Neuronal stem cell (in vitro differentiated cells): Measurements from ENCODE around the gene NUDCD3.

Experiments used
- DNase-seq: peaks from one replicate; pipeline ENCODE4 v3.0.0-alpha.2; 2013; ENCODE audit warnings: low spot score
- H2AFZ ChIP-seq: one replicate; pipeline ENCODE4 v1.6.1; 2013; ENCODE audit warnings: mild to moderate bottlenecking, low read length, inconsistent platforms
- H2AK5ac ChIP-seq: 2 replicates; pipeline ENCODE4 v1.6.1; 2013; ENCODE audit warnings: low read depth, mild to moderate bottlenecking, inconsistent platforms, low read length, moderate library complexity, mixed read lengths
- H2BK120ac ChIP-seq: 2 replicates; pipeline ENCODE4 v1.6.1; 2013; ENCODE audit warnings: low read depth, mild to moderate bottlenecking, inconsistent platforms, low read length, moderate library complexity, mixed read lengths
- H2BK12ac ChIP-seq: one replicate; pipeline ENCODE4 v1.6.1; 2013; ENCODE audit warnings: low read length, inconsistent platforms
- H2BK15ac ChIP-seq: 2 replicates; pipeline ENCODE4 v1.6.1; 2013; ENCODE audit warnings: mild to moderate bottlenecking, low read length, inconsistent platforms, mixed read lengths
- H2BK5ac ChIP-seq: one replicate; pipeline ENCODE4 v1.6.1; 2013; ENCODE audit warnings: inconsistent platforms, mild to moderate bottlenecking, low read length, moderate library complexity
- H3K14ac ChIP-seq: one replicate; pipeline ENCODE4 v1.6.1; 2013; ENCODE audit warnings: low read length, inconsistent platforms
- H3K18ac ChIP-seq: 2 replicates; pipeline ENCODE4 v1.6.1; 2013; ENCODE audit warnings: low read length, inconsistent platforms
- H3K23ac ChIP-seq: 2 replicates; pipeline ENCODE4 v1.6.1; 2013; ENCODE audit warnings: low read depth, mild to moderate bottlenecking, mixed read lengths, low read length, inconsistent platforms; ENCODE audit not compliant: poor library complexity
- H3K27ac ChIP-seq: replicated peaks from 3 replicates; pipeline ENCODE4 v1.5.1; 2013; ENCODE audit warnings: low read length, inconsistent platforms
- H3K27me3 ChIP-seq, 3 experiments: 2 replicates each; pipeline ENCODE4 v1.6.1; 2013; ENCODE audit warnings: low read length in 3 of 3, mild to moderate bottlenecking in 2 of 3, inconsistent platforms in 1 of 3, low read depth in 1 of 3, mixed read lengths in 1 of 3, moderate library complexity in 1 of 3; ENCODE audit not compliant: control insufficient read depth in 3 of 3, insufficient read depth in 3 of 3
- H3K36me3 ChIP-seq, 2 donors: replicated peaks in 1 of 2; 2 replicates each; pipeline ENCODE4 v1.6.1; 2013; ENCODE audit warnings: low read length in 2 of 2; ENCODE audit not compliant: control insufficient read depth in 2 of 2, insufficient read depth in 2 of 2
- H3K4ac ChIP-seq: 2 replicates; pipeline ENCODE4 v1.6.1; 2013; ENCODE audit warnings: inconsistent platforms, mild to moderate bottlenecking, low read length, moderate library complexity
- H3K4me1 ChIP-seq, 2 donors: 1 replicate in 1 of 2; 2 replicates in 1 of 2; pipeline ENCODE4 v1.6.1; 2013; ENCODE audit warnings: low read length in 2 of 2, low read depth in 1 of 2; ENCODE audit not compliant: control insufficient read depth in 2 of 2, insufficient read depth in 1 of 2
- H3K4me2 ChIP-seq: one replicate; pipeline ENCODE4 v1.6.1; 2013; ENCODE audit warnings: mild to moderate bottlenecking, low read length, inconsistent platforms; ENCODE audit not compliant: insufficient read depth, poor library complexity, severe bottlenecking
- H3K4me3 ChIP-seq, 2 donors: 2 replicates each; pipeline ENCODE4 v1.5.1; 2013; ENCODE audit warnings: low read length in 2 of 2, mild to moderate bottlenecking in 2 of 2, inconsistent platforms in 1 of 2, moderate library complexity in 1 of 2
- H3K79me1 ChIP-seq: one replicate; pipeline ENCODE4 v1.6.1; 2013; ENCODE audit warnings: low read depth, mild to moderate bottlenecking, inconsistent platforms, low read length, moderate library complexity
- H3K9ac ChIP-seq: one replicate; pipeline ENCODE4 v1.6.1; 2013; ENCODE audit warnings: mild to moderate bottlenecking, low read depth, low read length, inconsistent platforms; ENCODE audit not compliant: poor library complexity
- H3K9me3 ChIP-seq, 2 donors: replicated peaks in 1 of 2; 2 replicates each; pipeline versions ENCODE3 to v1.6.1; 2013; ENCODE audit warnings: low read length in 2 of 2, mild to moderate bottlenecking in 2 of 2, inconsistent platforms in 1 of 2, low read depth in 1 of 2, mixed read lengths in 1 of 2, moderate library complexity in 1 of 2; ENCODE audit not compliant: control insufficient read depth in 2 of 2, insufficient read depth in 1 of 2
- H4K8ac ChIP-seq: one replicate; pipeline ENCODE4 v1.6.1; 2013; ENCODE audit warnings: low read depth, mild to moderate bottlenecking, inconsistent platforms, low read length, moderate library complexity
- H4K91ac ChIP-seq: one replicate; pipeline ENCODE4 v1.6.1; 2013; ENCODE audit warnings: low read length, low read depth, mild to moderate bottlenecking, inconsistent platforms; ENCODE audit not compliant: poor library complexity
- WGBS, 2 donors: extraction: QIAGEN DNeasy Blood & Tissue Kit; methylation state at CpG; one replicate each; pipeline ENCODE4 v1.1.7; 2013; ENCODE audit warnings: missing lambda C conversion rate in 2 of 2, mixed read lengths in 1 of 2; ENCODE audit not compliant: insufficient read length in 2 of 2, insufficient replicate concordance in 1 of 2; ENCODE audit errors: extremely low coverage in 2 of 2; 5-methylcytosine and 5-hydroxymethylcytosine counted together

NUDCD3 gene

GRCh38 chr7:44375236-44375699 is 115.2 kb downstream of the NUDCD3 start:
- Histone ChIP-seq H3K4me1 (peaks cover 0 to 2% of the 10 kb centered on the region in 2 donors), H2BK12ac (no peak overlapping the region), H2BK15ac (no peak overlapping the region), H3K36me3 (no peaks in the 10 kb centered on the region), H3K27ac (no peak overlapping the region), H3K18ac (no peak overlapping the region), H3K14ac (no peak overlapping the region), H3K9me3 (no peaks in the 10 kb centered on the region), H2AFZ (no peak overlapping the region), H3K9ac (no peak overlapping the region), H4K91ac (no peak overlapping the region), H3K4me3 (no peak overlapping the region), H2BK5ac (no peak overlapping the region), H2AK5ac (no peak overlapping the region), H3K23ac (no peak overlapping the region), H3K4me2 (no peak overlapping the region), H2BK120ac (no peak overlapping the region), H3K4ac (no peak overlapping the region), H3K79me1 (no peaks in the 10 kb centered on the region), H3K27me3 (peaks cover 0 to 3% (median 0%) of the 10 kb centered on the region in 3 experiments), H4K8ac (no peak overlapping the region)
- DNase-seq: no peak
- WGBS, 2 donors: no CpG with 5 or more reads among the region's 9 CpGs

GRCh38 chr7:44374007-44374763 is 116.3 kb downstream of the NUDCD3 start:
- no peaks in the 10 kb centered on the region for H3K9me3 ChIP-seq
- H4K91ac ChIP-seq: no peak overlapping the region
- peak overlapping the region; percentile 7 for H2BK12ac ChIP-seq
- no peak overlapping the region for H3K14ac ChIP-seq
- H4K8ac ChIP-seq: no peak overlapping the region
- no peak overlapping the region for H3K18ac ChIP-seq
- no peak overlapping the region for H2BK15ac ChIP-seq
- H3K4me3 ChIP-seq: no peak overlapping the region
- H3K36me3 ChIP-seq: no peaks in the 10 kb centered on the region
- no peak overlapping the region for H2AFZ ChIP-seq
- H3K27me3 ChIP-seq: peaks cover 0 to 3% (median 0%) of the 10 kb centered on the region in 3 experiments
- DNase-seq: no peak
- H3K23ac ChIP-seq: no peak overlapping the region
- H3K9ac ChIP-seq: no peak overlapping the region
- H2BK120ac ChIP-seq: no peak overlapping the region
- peak overlapping the region; percentile 84 for H2AK5ac ChIP-seq
- no peak overlapping the region for H2BK5ac ChIP-seq
- peaks cover 0 to 2% of the 10 kb centered on the region in 2 donors for H3K4me1 ChIP-seq
- no peak overlapping the region for H3K4me2 ChIP-seq
- H3K27ac ChIP-seq: no peak overlapping the region
- no peaks in the 10 kb centered on the region for H3K79me1 ChIP-seq
- no CpG with 5 or more reads among the region's 12 CpGs for WGBS, 2 donors
- H3K4ac ChIP-seq: no peak overlapping the region

DNA sequence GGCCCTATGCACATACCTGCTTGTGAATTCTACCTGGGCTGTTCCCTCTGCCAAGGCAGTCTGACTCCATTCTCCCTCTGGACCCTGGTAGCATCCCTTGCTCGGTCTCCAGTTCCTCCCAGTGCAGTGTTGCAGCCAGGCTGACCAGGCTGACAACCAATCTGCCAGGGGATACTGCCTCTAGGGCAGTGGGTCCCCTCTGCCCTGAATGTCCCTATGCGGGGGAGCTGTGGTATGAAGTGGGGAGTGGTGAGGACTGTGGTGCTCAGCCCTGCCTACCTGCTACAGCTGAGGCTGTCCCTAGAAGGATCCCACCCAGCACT is 117.1 kb downstream of the NUDCD3 start:
- H3K4me3 ChIP-seq: peak overlapping the region in 1 of 2 donors; percentile 45
- H3K79me1 ChIP-seq: no peaks in the 10 kb centered on the region
- H2AK5ac ChIP-seq: no peak overlapping the region
- no peak for DNase-seq
- no peaks in the 10 kb centered on the region for H3K36me3 ChIP-seq
- no CpG with 5 or more reads among the region's 2 CpGs for WGBS, 2 donors
- H3K23ac ChIP-seq: no peak overlapping the region
- H3K18ac ChIP-seq: no peak overlapping the region
- no peak overlapping the region for H3K27ac ChIP-seq
- no peak overlapping the region for H2BK120ac ChIP-seq
- no peak overlapping the region for H2AFZ ChIP-seq
- H3K9me3 ChIP-seq: no peaks in the 10 kb centered on the region
- no peak overlapping the region for H2BK15ac ChIP-seq
- peaks cover 0 to 3% (median 0%) of the 10 kb centered on the region in 3 experiments for H3K27me3 ChIP-seq
- no peak overlapping the region for H3K9ac ChIP-seq
- H3K4me1 ChIP-seq: no peaks in the 10 kb centered on the region
- H3K4me2 ChIP-seq: no peak overlapping the region
- no peak overlapping the region for H3K4ac ChIP-seq
- no peak overlapping the region for H4K91ac ChIP-seq
- no peak overlapping the region for H4K8ac ChIP-seq
- H2BK5ac ChIP-seq: no peak overlapping the region
- no peak overlapping the region for H2BK12ac ChIP-seq
- H3K14ac ChIP-seq: no peak overlapping the region

GRCh38 chr7:44372560-44373417 is 117.7 kb downstream of the NUDCD3 start:
- no peak overlapping the region for H3K4me2 ChIP-seq
- no peak overlapping the region for H4K8ac ChIP-seq
- H3K23ac ChIP-seq: no peak overlapping the region
- no peak overlapping the region for H2AFZ ChIP-seq
- H2BK15ac ChIP-seq: no peak overlapping the region
- H2BK5ac ChIP-seq: no peak overlapping the region
- no peaks in the 10 kb centered on the region for H3K4me1 ChIP-seq
- no peak overlapping the region for H3K4ac ChIP-seq
- H3K79me1 ChIP-seq: no peaks in the 10 kb centered on the region
- no peak overlapping the region for H3K9ac ChIP-seq
- H3K18ac ChIP-seq: no peak overlapping the region
- H3K9me3 ChIP-seq: no peaks in the 10 kb centered on the region
- H2BK120ac ChIP-seq: no peak overlapping the region
- H3K27me3 ChIP-seq: peaks cover 0 to 3% (median 0%) of the 10 kb centered on the region in 3 experiments
- peak overlapping the region in 1 of 2 donors; percentile 45 for H3K4me3 ChIP-seq
- no peak for DNase-seq
- no peak overlapping the region for H4K91ac ChIP-seq
- H3K36me3 ChIP-seq: no peaks in the 10 kb centered on the region
- no peak overlapping the region for H2AK5ac ChIP-seq
- no CpG with 5 or more reads among the region's 5 CpGs for WGBS, 2 donors
- no peak overlapping the region for H3K14ac ChIP-seq
- H2BK12ac ChIP-seq: no peak overlapping the region
- H3K27ac ChIP-seq: no peak overlapping the region
